ENCODE results near the gene RAB11A. TPM values are rescaled to one million over a fixed set of nuclear protein-coding genes. Genes with fewer than 3 reads are reported as not detected.

RAB11A gene
- total and polyA plus RNA-seq, 9 of the 15 experiments (the other 6 are each of a cell fraction or from before 2014, with no cell fraction given) = 129 to 369 (median 245) TPM

- no peak for TF ChIP-seq NKRF (IDR thresholded peaks at IDR 0.05; ENCODE audit: borderline replicate concordance)
- TF ChIP-seq HDAC3 (IDR thresholded peaks at IDR 0.05; ENCODE audit: borderline replicate concordance, partially characterized antibody) = no peak
- no peak for TF ChIP-seq GTF2F1 (IDR thresholded peaks at IDR 0.05; ENCODE audit: low read depth, low read length)
- no peak for TF ChIP-seq KAT2B (IDR thresholded peaks at IDR 0.05; ENCODE audit: low read depth, low read length)
- TF ChIP-seq PRPF4 (IDR thresholded peaks at IDR 0.05; ENCODE audit: insufficient read depth, low read depth, low read length, poor library complexity, severe bottlenecking) = no peak
- no peak for TF ChIP-seq RNF2 (IDR thresholded peaks at IDR 0.05)
- no peak for TF ChIP-seq E2F5 (CRISPR knock-in tag; IDR thresholded peaks at IDR 0.05)
- TF ChIP-seq ZNF175 (CRISPR knock-in tag; IDR thresholded peaks at IDR 0.05; ENCODE audit: low read depth) = peak; percentile 82; the same call in 1 of the 2 replicates
- TF ChIP-seq RERE (CRISPR knock-in tag; IDR thresholded peaks at IDR 0.05; ENCODE audit: borderline replicate concordance) = no peak
- peak; percentile 77 for TF ChIP-seq GABPA (tag; conservative IDR thresholded peaks at IDR 0.05; ENCODE audit: low read depth)
- no peak for TF ChIP-seq ATF4 (CRISPR knock-in tag; IDR thresholded peaks at IDR 0.05)
- TF ChIP-seq SMARCE1 (IDR thresholded peaks at IDR 0.05) = peak; percentile 51
- no peak for TF ChIP-seq CBX1 (IDR thresholded peaks at IDR 0.05; ENCODE audit: low read depth)
- no peak for TF ChIP-seq TAF15 (IDR thresholded peaks at IDR 0.05; ENCODE audit: low read depth, low read length)
- no peak for TF ChIP-seq ZNF324 (CRISPR knock-in tag; IDR thresholded peaks at IDR 0.05)
- no peak for TF ChIP-seq ZC3H11A (IDR thresholded peaks at IDR 0.05; ENCODE audit: low read depth, low read length)
- peak; percentile 66; the same call in 1 of the 2 replicates for TF ChIP-seq ELF2 (CRISPR knock-in tag; IDR thresholded peaks at IDR 0.05)
- no peak for TF ChIP-seq ZNF780A (CRISPR knock-in tag; IDR thresholded peaks at IDR 0.05)
These were observed 36.5 kb upstream of the RAB11A start (continued) for GRCh38 chr15:65832549-65833364.

All from K562 (cell line).